ENCODE measurements around the gene ZNF488.
"Not testable (repeated sequence)": the region's sequence is repeated elsewhere in the genome, so short reads cannot be mapped to it uniquely, and the experiment has no call there.

The ZNF488 gene

GRCh38 chr10:47409171-47409865 lies 25.2 kb upstream of the ZNF488 start:
- no peak for DNase-seq

- no peak for DNase-seq
Observed at GRCh38 chr10:47408606-47409005, 24.5 kb upstream of the ZNF488 start.

- DNase-seq, result no peak
Observed at GRCh38 chr10:47406870-47407691, 23.0 kb upstream of the ZNF488 start.

GRCh38 chr10:47406548-47406869 lies 22.4 kb upstream of the ZNF488 start:
- no peak for DNase-seq

- DNase-seq, result no peak
Observed at GRCh38 chr10:47405857-47406547, 21.9 kb upstream of the ZNF488 start.

- DNase-seq, result no peak
Observed at GRCh38 chr10:47404937-47405336, 20.8 kb upstream of the ZNF488 start.

- no peak for DNase-seq
Observed at GRCh38 chr10:47404446-47404845, 20.4 kb upstream of the ZNF488 start.

GRCh38 chr10:47403446-47404318 lies 19.6 kb upstream of the ZNF488 start:
- no peak for DNase-seq

GRCh38 chr10:47402641-47403301 lies 18.7 kb upstream of the ZNF488 start:
- DNase-seq, result no peak

GRCh38 chr10:47401874-47402640 lies 18.0 kb upstream of the ZNF488 start:
- no peak for DNase-seq

GRCh38 chr10:47401210-47401609 lies 17.1 kb upstream of the ZNF488 start:
- DNase-seq, result no peak

- no peak for DNase-seq
Observed at GRCh38 chr10:47400786-47401185, 16.7 kb upstream of the ZNF488 start.

GRCh38 chr10:47400251-47400650 lies 16.2 kb upstream of the ZNF488 start:
- no peak for DNase-seq

GRCh38 chr10:47397256-47397655 lies 13.2 kb upstream of the ZNF488 start:
- no peak for DNase-seq

GRCh38 chr10:47396311-47396717 lies 12.2 kb upstream of the ZNF488 start:
- no peak for DNase-seq

GRCh38 chr10:47389619-47390018 lies 5.5 kb upstream of the ZNF488 start:
- no peak for DNase-seq

GRCh38 chr10:47388879-47389278 lies 4.8 kb upstream of the ZNF488 start:
- no peak for DNase-seq

- DNase-seq, result not testable (repeated sequence)
Observed at GRCh38 chr10:47386104-47386503, 2.0 kb upstream of the ZNF488 start.

- no peak for DNase-seq
Observed at GRCh38 chr10:47383261-47384147, 589 bp downstream of the ZNF488 start.
